A673 (cell line): Measurements from ENCODE around the gene CATSPER2.
"Not testable (repeated sequence)": the region's sequence is repeated elsewhere in the genome, so short reads cannot be mapped to it uniquely, and the experiment has no call there.

Experiments
- EZH2 ChIP-seq: fragments of 200-600 bp; sonication (generic); IDR thresholded peaks from 2 replicates; pipeline ENCODE4 v1.6.1; 2017; ENCODE audit warnings: borderline replicate concordance, low read depth, mild to moderate bottlenecking, mixed read lengths, antibody characterized with exemption, low read length; ENCODE audit not compliant: poor library complexity, severe bottlenecking
- TF ChIP-seq, protein P1 (sequence below): fragments of 300-800, 200-600 bp; sonication (generic); conservative IDR thresholded peaks from 2 replicates; pipeline ENCODE4 v1.5.1; 2017; ENCODE audit warnings: low read depth, mild to moderate bottlenecking, antibody characterized with exemption, low read length, moderate library complexity, mixed read lengths

GRCh38 chr15:43618700-43619099, 29.9 kb downstream of the CATSPER2 start, which contains the start of gene STRC:
- TF ChIP-seq, protein P1, sequence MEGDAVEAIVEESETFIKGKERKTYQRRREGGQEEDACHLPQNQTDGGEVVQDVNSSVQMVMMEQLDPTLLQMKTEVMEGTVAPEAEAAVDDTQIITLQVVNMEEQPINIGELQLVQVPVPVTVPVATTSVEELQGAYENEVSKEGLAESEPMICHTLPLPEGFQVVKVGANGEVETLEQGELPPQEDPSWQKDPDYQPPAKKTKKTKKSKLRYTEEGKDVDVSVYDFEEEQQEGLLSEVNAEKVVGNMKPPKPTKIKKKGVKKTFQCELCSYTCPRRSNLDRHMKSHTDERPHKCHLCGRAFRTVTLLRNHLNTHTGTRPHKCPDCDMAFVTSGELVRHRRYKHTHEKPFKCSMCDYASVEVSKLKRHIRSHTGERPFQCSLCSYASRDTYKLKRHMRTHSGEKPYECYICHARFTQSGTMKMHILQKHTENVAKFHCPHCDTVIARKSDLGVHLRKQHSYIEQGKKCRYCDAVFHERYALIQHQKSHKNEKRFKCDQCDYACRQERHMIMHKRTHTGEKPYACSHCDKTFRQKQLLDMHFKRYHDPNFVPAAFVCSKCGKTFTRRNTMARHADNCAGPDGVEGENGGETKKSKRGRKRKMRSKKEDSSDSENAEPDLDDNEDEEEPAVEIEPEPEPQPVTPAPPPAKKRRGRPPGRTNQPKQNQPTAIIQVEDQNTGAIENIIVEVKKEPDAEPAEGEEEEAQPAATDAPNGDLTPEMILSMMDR: not testable (repeated sequence)
- not testable (repeated sequence) for TF ChIP-seq EZH2
